Stimulated activated naive B cell treated with anti-CD40 and anti-IgM and Interleukin-4, amounts not matched to agents 10 μg/mL and 1 μg/mL and 100 μg/mL, for 72 hours (primary cell): ENCODE data around the gene HIVEP1.

Experiments
- ATAC-seq, 2 donors: fragments of 150-1000 bp; cut with Tn5 transposase; replicated peaks; 2 replicates each; pipeline ENCODE4 v1.10.0; 2021; ENCODE audit warnings: moderate library complexity in 1 of 2
- DNase-seq: peaks from one replicate; pipeline ENCODE4 v3.0.0; 2021
- H3K27ac Mint-ChIP-seq: one replicate; pipeline ENCODE4 v1.8.0; 2022; ENCODE audit warnings: mild to moderate bottlenecking, mixed read lengths
- H3K27me3 Mint-ChIP-seq, 2 donors: one replicate each; pipeline ENCODE4 v1.8.0; 2022; ENCODE audit warnings: mixed read lengths in 2 of 2
- H3K36me3 Mint-ChIP-seq, 2 donors: one replicate each; pipeline ENCODE4 v1.8.0; 2022; ENCODE audit warnings: mixed read lengths in 2 of 2, mild to moderate bottlenecking in 1 of 2
- H3K4me1 Mint-ChIP-seq, 2 donors: one replicate each; pipeline ENCODE4 v1.8.0; 2022; ENCODE audit warnings: mixed read lengths in 2 of 2, mild to moderate bottlenecking in 1 of 2
- H3K4me3 Mint-ChIP-seq, 2 donors: one replicate each; pipeline ENCODE4 v1.8.0; 2022; ENCODE audit warnings: mild to moderate bottlenecking in 2 of 2, mixed read lengths in 2 of 2, moderate library complexity in 1 of 2
- H3K9me3 Mint-ChIP-seq, 2 donors: one replicate each; pipeline ENCODE4 v1.8.0; 2022; ENCODE audit warnings: mixed read lengths in 2 of 2, mild to moderate bottlenecking in 1 of 2

HIVEP1 gene

DNA sequence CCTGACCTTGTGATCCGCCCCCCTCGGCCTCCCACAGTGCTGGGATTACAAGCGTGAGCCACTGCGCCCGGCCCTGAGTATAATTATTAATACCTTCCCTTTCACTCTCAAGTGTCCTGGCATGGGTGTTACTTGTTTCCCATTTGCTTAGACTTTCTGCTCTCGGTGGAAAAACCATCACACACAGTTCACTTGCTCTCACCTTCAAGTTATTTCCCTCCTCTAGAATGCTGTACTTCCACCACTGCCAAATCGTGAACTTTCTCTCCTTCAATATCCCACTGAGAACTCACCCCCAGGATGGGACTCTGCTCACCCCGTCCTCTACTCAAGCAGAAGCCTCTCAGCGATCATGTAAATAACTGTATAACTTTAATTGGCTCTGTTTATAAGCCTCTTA lies 4.6 kb upstream of the HIVEP1 start:
- Mint-ChIP-seq H3K4me3 (no peak overlapping the region), H3K27me3 (no peaks in the 10 kb centered on the region), H3K27ac (no peak overlapping the region)

DNA sequence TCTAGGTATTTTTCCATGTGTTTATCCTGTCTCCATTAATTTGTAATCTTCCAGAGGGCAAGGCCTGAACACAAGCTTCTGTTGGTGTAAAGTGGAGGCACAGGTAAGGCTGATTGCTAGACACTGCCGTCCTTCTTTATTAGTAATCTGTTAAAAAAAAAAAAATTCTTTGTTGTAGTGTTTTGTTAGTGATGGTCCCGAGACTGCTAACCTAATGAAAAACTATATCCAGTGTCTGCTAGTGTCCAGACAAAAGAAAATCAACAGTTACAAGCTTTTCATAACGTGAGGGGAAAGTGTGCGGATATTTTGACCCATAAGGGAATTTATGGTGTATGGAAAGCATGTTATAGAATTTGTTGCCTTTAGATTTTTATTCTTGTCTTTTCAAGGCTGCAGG lies 4.2 kb upstream of the HIVEP1 start:
- Mint-ChIP-seq H3K27me3 (no peaks in the 10 kb centered on the region), H3K27ac (peak overlapping the region; percentile 99), H3K4me1 (peaks cover 14 to 29% of the 10 kb centered on the region in 2 donors), H3K4me3 (peak overlapping the region; percentile 94 to 96), H3K9me3 (no peaks in the 10 kb centered on the region), H3K36me3 (peaks cover under 1 to 2% of the 10 kb centered on the region in 2 donors)
- DNase-seq (no peak), ATAC-seq (no peak)

More for the DNA sequence above, 4.6 kb upstream of the HIVEP1 start:
- DNase-seq, result no peak
- peaks cover 0 to 2% of the 10 kb centered on the region in 2 donors for H3K36me3 Mint-ChIP-seq
- peaks cover 14 to 27% of the 10 kb centered on the region in 2 donors for H3K4me1 Mint-ChIP-seq
- no peaks in the 10 kb centered on the region for H3K9me3 Mint-ChIP-seq
- ATAC-seq, result no peak

DNA sequence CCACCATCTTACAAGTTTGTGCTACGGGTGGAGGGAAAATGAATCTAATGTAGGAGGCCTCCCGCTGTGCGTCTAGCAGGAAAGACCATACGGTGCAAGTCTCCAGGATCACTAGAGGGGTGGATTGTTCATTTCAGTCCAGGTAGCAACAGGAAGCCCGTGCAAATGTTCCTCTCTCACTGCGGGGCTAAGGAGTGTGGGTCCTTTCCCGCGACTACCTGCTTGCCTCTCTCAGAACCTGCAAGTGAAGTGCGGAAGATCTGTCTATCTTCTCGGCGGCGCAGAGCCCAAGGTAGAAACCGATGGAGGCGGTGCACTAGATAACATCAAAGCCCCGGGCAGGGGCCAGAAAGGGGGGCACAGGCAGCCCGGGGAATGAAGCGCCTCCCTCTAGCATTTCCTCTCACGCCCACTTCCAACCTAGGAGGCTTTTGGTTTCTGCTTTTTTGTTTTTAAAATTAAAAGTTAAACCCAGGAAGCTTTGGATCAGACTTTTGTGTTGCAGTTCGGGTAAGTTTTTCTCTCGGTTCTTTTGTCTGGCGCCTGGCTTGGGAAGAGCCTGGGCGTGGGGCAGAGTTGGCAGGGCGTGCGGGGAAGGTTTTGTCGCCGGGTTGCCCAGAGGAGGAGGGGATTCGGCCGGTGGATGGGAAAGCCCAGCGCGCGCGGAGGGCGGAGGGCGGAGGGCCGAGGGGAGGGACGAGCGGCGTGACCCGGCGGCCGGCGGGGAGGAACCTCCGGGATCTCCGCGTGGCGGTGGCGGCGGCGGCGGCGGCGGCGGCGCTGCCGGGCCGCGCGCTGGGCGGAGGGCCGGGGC lies 3.5 kb upstream of the HIVEP1 start:
- ATAC-seq, result peak; percentile 34 to 38

DNA sequence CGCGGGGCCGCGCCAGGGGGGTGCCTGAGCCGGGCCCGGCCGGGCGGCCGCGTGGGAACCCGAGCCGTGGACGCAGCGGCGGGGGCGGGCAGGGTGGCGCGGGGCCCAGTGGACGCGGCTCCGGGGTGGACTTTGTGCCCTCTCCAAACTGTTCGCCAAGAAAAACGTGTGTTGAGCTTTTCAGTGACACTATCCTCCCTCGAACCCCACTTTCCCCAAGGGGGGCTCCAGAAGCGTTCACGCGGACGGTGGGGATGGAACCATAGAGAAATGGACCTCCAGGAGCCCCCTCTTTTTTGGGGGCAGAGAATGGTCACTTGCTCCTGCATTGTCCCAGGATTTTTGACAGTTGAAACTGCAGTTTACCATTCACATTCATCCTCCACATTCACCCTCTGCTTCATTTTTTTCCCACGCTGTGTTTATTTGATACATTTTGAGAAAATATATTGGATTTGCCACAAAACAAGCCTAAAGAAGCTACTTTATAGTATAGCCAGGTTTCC lies 2.9 kb upstream of the HIVEP1 start:
- H3K36me3 Mint-ChIP-seq, result peaks cover 5 to 6% of the 10 kb centered on the region in 2 donors
- H3K27ac Mint-ChIP-seq, result peak overlapping the region; percentile 84
- DNase-seq, result no peak
- peaks cover 17 to 34% of the 10 kb centered on the region in 2 donors for H3K4me1 Mint-ChIP-seq
- no peaks in the 10 kb centered on the region for H3K27me3 Mint-ChIP-seq
- no peak for ATAC-seq
- H3K4me3 Mint-ChIP-seq, result peak overlapping the region; percentile 84 to 94
- H3K9me3 Mint-ChIP-seq, result no peaks in the 10 kb centered on the region

More for the DNA sequence above, 3.5 kb upstream of the HIVEP1 start:
- Mint-ChIP-seq H3K4me1 (peaks cover 17 to 34% of the 10 kb centered on the region in 2 donors), H3K27me3 (no peaks in the 10 kb centered on the region), H3K4me3 (peak overlapping the region; percentile 94 to 96), H3K9me3 (no peaks in the 10 kb centered on the region), H3K27ac (peak overlapping the region; percentile 99), H3K36me3 (peaks cover 5 to 6% of the 10 kb centered on the region in 2 donors)
- DNase-seq, result peak; percentile 79

DNA sequence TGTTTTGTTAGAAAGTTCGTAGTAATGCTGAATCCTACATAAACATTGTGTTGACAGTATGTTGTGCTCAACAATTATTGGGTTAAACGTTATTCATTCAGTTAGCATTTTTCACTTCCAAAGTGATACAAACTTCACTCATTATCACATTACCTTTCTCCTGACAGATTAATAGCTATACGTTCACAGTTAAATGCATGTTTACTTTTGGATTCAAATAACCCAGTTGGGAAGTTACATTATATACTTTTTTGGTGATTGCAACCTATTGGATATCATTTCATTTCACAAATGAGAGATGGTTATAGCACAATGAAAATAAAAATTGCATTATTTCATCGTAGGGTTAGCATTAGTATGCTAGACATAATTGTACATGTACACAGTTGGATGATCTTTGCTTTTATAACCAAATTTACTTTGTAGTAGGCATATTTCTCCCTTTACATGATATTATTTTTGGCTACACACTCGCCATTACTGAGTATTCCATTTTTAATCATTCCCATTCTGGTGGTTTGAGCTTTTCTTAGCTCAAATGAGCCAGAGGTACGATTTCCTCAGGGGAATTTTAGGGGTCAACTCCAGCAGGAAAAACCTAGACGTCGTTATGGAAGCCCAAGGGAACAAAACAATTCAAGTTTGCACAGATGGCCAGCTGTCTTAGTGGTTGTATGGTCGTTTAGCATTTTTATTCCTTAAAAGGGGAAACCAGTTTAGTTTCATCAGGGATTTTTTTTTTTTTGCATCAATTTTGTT lies 2.1 kb upstream of the HIVEP1 start:
- Mint-ChIP-seq H3K27me3 (no peaks in the 10 kb centered on the region), H3K9me3 (no peaks in the 10 kb centered on the region), H3K4me3 (peak overlapping the region; percentile 84 to 94), H3K27ac (peak overlapping the region; percentile 96), H3K4me1 (peaks cover 24 to 41% of the 10 kb centered on the region in 2 donors), H3K36me3 (peaks cover 11 to 14% of the 10 kb centered on the region in 2 donors)
- ATAC-seq (no peak), DNase-seq (no peak)

DNA sequence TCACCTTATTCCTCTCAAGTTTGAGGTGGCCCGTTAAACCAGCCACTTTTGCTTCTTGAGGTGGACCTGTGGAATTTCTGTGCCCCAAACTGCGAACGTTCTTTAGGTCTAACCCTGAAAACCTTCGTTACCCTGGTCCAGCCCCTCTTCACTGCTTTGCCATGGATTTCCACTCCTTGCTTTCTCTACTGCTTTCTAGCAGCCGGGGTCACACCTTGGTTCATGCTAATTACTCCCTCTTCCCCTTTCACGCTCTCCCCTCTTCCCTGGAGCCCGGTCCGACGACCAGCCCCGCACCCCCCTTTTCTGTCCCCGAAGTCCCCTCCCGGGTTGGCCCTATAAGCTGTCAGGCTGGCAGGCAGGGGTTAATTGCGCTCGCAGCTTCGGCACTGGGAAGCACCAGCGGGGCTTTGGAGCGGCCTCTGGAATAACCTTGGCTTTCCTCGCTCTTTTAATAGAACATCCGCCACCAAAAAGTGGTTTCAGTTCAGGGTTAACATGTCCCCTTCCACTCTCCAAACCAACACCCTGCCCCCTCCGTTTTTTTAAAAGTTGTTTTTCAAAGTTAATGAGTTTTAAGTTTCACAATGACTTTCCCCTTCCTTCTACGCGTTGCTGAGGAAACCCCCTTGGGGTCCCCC lies 1.4 kb upstream of the HIVEP1 start:
- peak overlapping the region; percentile 96 for H3K27ac Mint-ChIP-seq
- H3K9me3 Mint-ChIP-seq, result no peaks in the 10 kb centered on the region
- H3K27me3 Mint-ChIP-seq, result no peaks in the 10 kb centered on the region
- DNase-seq, result no peak
- peaks cover 15 to 16% of the 10 kb centered on the region in 2 donors for H3K36me3 Mint-ChIP-seq
- peak overlapping the region; percentile 84 to 94 for H3K4me3 Mint-ChIP-seq
- H3K4me1 Mint-ChIP-seq, result peaks cover 24 to 46% of the 10 kb centered on the region in 2 donors
- peak; percentile 48 to 56 for ATAC-seq

DNA sequence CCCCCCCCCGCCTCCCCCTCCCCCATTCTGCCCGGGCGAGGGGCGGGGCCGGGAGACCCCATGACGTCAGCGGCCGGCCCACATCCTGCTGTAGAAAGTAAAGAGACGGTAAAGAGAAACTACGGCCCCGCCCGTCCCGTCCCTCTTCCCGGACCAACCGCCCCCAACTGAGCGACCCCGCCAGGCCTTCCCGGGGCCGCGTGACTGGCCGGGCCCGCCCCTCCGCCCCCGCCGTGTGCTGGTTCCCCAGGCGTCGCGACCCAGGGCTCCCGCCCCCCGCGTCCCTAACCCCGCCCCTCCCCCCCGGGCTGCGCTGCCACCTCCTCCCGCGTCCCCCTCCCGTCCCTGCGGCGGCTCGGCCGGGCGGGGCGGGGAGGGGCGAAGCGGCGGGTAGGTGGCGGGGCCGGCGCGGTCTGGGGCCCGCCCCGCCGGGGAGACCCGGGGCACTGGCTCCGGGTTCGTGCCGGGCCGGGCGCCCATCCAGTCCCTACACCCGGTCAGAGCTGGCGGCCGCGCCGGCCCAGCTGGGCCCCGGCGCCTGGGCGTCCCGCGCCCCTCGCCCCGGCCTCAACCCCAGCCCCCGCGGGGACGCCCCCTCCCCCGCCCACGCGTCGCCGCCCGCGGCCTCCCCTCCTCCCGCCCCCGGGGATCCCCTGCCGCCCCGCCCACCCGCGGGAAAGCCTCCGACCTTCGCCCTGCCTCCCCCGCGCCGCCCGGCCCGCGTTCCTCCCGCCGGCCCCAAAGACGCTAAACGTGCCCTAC lies 655 bp upstream of the HIVEP1 start:
- peak overlapping the region; percentile 96 for H3K27ac Mint-ChIP-seq
- DNase-seq (peak; percentile 94), ATAC-seq (peak; percentile 77 to 82)
- H3K4me1 Mint-ChIP-seq, result peaks cover 24 to 46% of the 10 kb centered on the region in 2 donors
- H3K9me3 Mint-ChIP-seq, result no peaks in the 10 kb centered on the region
- peak overlapping the region; percentile 84 to 96 for H3K4me3 Mint-ChIP-seq
- H3K27me3 Mint-ChIP-seq, result no peaks in the 10 kb centered on the region
- H3K36me3 Mint-ChIP-seq, result peaks cover 19 to 22% of the 10 kb centered on the region in 2 donors

DNA sequence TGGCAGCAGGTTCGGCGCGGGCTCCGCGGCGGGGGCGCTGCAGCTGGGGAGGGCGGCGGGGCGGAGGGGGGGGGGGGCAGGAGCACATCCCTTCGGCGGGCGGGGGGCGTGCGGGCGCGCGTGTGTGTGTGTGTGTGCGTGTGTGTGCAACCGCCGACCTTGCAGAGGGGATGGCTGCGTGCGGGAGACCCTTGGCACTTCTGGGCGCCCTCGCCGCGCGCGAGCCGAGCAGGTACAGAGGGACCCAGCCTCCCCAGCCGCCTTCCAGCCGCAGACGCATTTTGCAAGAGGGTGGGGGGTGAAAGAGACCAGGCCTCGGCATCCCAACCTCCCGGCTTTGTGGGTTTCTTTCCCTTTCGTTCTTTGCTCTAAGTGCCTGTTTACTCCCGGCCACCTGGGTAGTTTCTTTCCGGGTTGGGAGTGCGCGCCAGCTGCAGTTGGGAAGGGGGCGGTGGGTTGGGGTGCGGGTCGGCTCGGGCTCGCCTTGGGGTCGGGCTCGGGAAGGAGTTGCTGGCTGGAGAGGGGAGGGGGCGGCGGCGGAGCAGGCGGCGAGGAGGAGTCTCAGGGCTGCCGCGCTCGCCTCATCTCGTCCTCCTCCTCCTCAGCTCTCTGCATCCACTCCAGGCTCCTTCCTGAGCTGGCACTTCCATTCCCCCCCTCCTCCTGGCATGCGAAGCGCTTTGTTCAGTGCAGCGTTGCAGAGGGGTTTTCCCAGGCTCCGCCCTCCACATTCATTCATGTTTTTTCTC lies 620 bp downstream of the HIVEP1 start:
- Mint-ChIP-seq H3K27me3 (no peaks in the 10 kb centered on the region), H3K9me3 (peaks cover 0 to 5% of the 10 kb centered on the region in 2 donors)

DNA sequence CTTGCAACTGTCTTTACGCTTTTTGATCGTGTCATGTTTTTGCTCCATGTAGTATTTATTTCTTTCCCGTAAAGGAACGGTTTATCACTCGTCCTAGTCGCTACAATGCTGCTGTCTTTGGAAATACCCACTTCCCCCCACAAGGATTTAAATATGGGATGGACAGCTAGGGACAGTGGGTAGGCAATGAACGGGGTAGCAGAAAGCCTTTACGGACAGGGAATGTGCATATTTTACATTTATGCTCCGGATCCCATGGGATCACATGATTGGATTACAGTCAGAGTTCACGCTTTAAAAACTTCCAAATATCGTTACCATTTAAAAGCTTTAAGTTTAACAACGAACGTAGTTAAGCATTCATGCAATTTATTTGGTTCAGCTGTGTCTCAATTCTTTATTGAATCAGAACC lies 1.2 kb downstream of the HIVEP1 start:
- H3K4me1 Mint-ChIP-seq, result peaks cover 22 to 37% of the 10 kb centered on the region in 2 donors
- H3K36me3 Mint-ChIP-seq, result peaks cover 33 to 38% of the 10 kb centered on the region in 2 donors
- peak overlapping the region; percentile 99 for H3K27ac Mint-ChIP-seq
- no peak for DNase-seq
- H3K4me3 Mint-ChIP-seq, result peak overlapping the region; percentile 96 to 98
- no peak for ATAC-seq
- peaks cover 0 to 6% of the 10 kb centered on the region in 2 donors for H3K9me3 Mint-ChIP-seq
- H3K27me3 Mint-ChIP-seq, result no peaks in the 10 kb centered on the region

More for the DNA sequence above, 620 bp downstream of the HIVEP1 start:
- ATAC-seq (peak; percentile 23 to 27), DNase-seq (peak; percentile 67)
- peaks cover 32 to 34% of the 10 kb centered on the region in 2 donors for H3K36me3 Mint-ChIP-seq
- peaks cover 22 to 42% of the 10 kb centered on the region in 2 donors for H3K4me1 Mint-ChIP-seq
- peak overlapping the region; percentile 99 for H3K27ac Mint-ChIP-seq
- peak overlapping the region; percentile 96 to 98 for H3K4me3 Mint-ChIP-seq

DNA sequence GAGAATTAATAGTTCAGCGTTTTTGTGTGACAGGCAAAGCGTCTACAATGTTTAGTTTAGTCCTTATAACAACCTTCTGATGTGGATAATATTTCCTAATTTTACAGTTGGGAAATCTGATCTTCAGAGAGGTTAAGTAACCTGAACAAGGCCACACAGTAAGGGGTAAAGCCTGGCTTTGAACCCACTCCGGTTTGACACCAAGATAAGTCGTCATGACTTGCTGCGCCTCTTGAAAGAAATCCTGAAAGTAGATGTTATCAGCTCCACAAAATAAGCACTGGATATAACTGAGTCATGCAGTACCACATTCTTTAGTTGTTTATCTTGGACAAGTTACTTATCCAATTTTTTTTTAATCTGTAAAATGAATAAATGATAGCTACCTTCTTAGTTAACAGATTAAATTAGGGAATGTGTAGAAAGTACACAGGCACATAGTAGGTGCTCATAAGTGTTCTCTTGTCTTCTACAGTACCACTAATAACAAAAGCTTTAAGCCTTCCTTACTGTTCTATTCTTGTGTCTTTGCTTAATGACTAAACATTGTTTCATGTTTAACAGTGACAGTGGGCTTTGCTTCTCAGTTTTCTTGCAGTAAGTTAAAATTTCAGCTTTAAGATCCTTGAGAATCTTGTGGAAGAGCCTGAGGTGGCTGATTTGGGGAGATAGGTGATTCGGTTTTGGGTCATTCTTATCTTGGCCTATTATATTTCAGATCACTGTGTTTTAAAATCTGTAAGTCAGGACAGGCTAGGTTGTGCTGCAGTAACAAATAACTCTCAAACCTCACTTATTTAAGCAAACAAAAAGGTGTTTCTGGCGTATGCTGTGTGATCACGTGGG lies 2.1 kb downstream of the HIVEP1 start:
- peak overlapping the region in 1 of 2 donors; percentile 21 for H3K4me3 Mint-ChIP-seq

DNA sequence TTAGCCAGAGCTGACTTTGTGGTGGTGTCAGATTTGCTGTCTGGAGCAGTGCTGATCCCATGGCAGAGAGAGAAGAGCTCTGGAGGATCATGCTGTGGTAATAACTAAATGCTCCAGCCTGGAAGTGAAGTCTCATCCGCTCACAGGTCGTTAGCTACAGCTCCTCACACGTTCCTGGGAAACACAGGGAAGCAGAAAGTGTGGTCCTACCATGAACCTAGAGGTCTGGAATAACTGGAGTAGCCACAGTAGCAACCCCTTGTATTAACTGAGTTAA lies 2.7 kb downstream of the HIVEP1 start:
- Mint-ChIP-seq H3K4me3 (no peak overlapping the region), H3K27me3 (no peaks in the 10 kb centered on the region), H3K9me3 (peaks cover 0 to 6% of the 10 kb centered on the region in 2 donors), H3K27ac (no peak overlapping the region), H3K4me1 (peaks cover 23 to 33% of the 10 kb centered on the region in 2 donors), H3K36me3 (peaks cover 36 to 53% of the 10 kb centered on the region in 2 donors)
- ATAC-seq, result no peak
- no peak for DNase-seq

More for the DNA sequence above, 2.1 kb downstream of the HIVEP1 start:
- Mint-ChIP-seq H3K4me1 (peaks cover 23 to 30% of the 10 kb centered on the region in 2 donors), H3K27ac (peak overlapping the region; percentile 9), H3K36me3 (peaks cover 34 to 47% of the 10 kb centered on the region in 2 donors), H3K27me3 (no peaks in the 10 kb centered on the region), H3K9me3 (peaks cover 0 to 6% of the 10 kb centered on the region in 2 donors)
- ATAC-seq (no peak), DNase-seq (no peak)

DNA sequence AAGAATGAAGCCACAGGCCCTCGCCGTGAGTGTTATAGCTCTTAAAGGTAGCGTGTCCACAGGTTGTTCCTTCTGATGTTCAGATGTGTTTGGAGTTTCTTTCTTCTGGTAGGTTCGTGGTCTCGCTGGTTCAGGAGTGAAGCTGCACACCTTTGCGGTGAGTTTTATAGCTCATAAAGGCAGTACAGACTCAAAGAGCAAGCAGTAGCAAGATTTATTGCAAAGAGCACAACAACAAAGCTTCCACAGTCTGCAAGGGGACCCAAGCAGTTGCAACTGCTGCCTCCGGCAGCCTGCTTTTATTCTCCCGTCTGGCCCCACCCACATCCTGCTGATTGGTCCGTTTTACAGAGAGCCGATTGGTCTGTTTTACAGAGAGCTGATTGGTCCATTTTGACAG lies 5.2 kb downstream of the HIVEP1 start:
- DNase-seq (no peak), ATAC-seq (no peak)
- Mint-ChIP-seq H3K4me1 (peaks cover 25 to 36% of the 10 kb centered on the region in 2 donors), H3K4me3 (no peak overlapping the region), H3K27me3 (no peaks in the 10 kb centered on the region), H3K27ac (no peak overlapping the region), H3K9me3 (peaks cover 0 to 6% of the 10 kb centered on the region in 2 donors), H3K36me3 (peaks cover 51 to 68% of the 10 kb centered on the region in 2 donors)
